SK-N-SH (cell line): ENCODE data around the gene CDH15. TPM values are rescaled to one million over a fixed set of nuclear protein-coding genes. Genes with fewer than 3 reads are reported as not detected.

Experiments
- CTCF ChIA-PET: fragments of 300-600, 350-600 bp; formaldehyde crosslinking; extraction: SDS; loops from one replicate; lab custom pipeline; 2021; lab: Yijun Ruan, JAX
- POLR2A ChIA-PET: fragments of 350-600 bp; sonication (Branson Sonifier 250); formaldehyde crosslinking; extraction: SDS; loops from one replicate; lab custom pipeline; 2020; ENCODE audit warnings: antibody characterized with exemption, inconsistent platforms; lab: Yijun Ruan, JAX
- DNase-seq: peaks from one replicate; pipeline ENCODE4 v3.0.0; 2012
- H2AFZ ChIP-seq: fragments of 200-600 bp; sonication (generic); 2 replicates; pipeline ENCODE4 v1.8.1; 2016; ENCODE audit warnings: antibody characterized with exemption, mild to moderate bottlenecking, low read depth
- H3F3A ChIP-seq: fragments of 200-600 bp; sonication (generic); replicated peaks from 2 replicates; pipeline ENCODE3; 2016; ENCODE audit warnings: antibody characterized with exemption, mild to moderate bottlenecking; ENCODE audit not compliant: insufficient read depth
- H3K27ac ChIP-seq, 2 experiments: fragments of 200-500 bp in 1 of 2; fragments of 200-600 bp in 1 of 2; sonication (Bioruptor generic) in 1 of 2; sonication (generic), shearing (Covaris generic) in 1 of 2; 2 replicates each; pipeline versions ENCODE4 v1.5.1 to v1.6.1; 2014 to 2016; ENCODE audit warnings: low read depth in 2 of 2, inconsistent platforms in 1 of 2, low read length in 1 of 2, mild to moderate bottlenecking in 1 of 2, mixed read lengths in 1 of 2
- H3K27me3 ChIP-seq: fragments of 200-600 bp; sonication (generic), shearing (Covaris generic); 2 replicates; pipeline ENCODE4 v1.6.1; 2016; ENCODE audit warnings: mixed run types; ENCODE audit not compliant: insufficient read depth
- H3K36me3 ChIP-seq, 2 experiments: fragments of 200-500 bp in 1 of 2; fragments of 200-600 bp in 1 of 2; sonication (Bioruptor generic) in 1 of 2; sonication (generic) in 1 of 2; replicated peaks in 1 of 2; 2 replicates each; pipeline versions ENCODE3 to v1.5.1; 2014 to 2016; ENCODE audit warnings: low read length in 1 of 2, mild to moderate bottlenecking in 1 of 2; ENCODE audit not compliant: insufficient read depth in 2 of 2, control insufficient read depth in 1 of 2
- H3K4me1 ChIP-seq, 2 experiments: fragments of 200-500 bp in 1 of 2; fragments of 200-600 bp in 1 of 2; sonication (Bioruptor generic) in 1 of 2; sonication (generic), shearing (Covaris generic) in 1 of 2; 2 replicates each; pipeline versions ENCODE4 v1.5.1 to v1.6.1; 2014 to 2016; ENCODE audit warnings: low read depth in 1 of 2, low read length in 1 of 2, mixed run types in 1 of 2; ENCODE audit not compliant: insufficient read depth in 2 of 2, control insufficient read depth in 1 of 2
- H3K4me2 ChIP-seq: fragments of 200-600 bp; sonication (generic), shearing (Covaris generic); 2 replicates; pipeline ENCODE4 v1.6.1; 2017; ENCODE audit warnings: mixed run types
- H3K4me3 ChIP-seq, 2 experiments: fragments of 200-500 bp in 1 of 2; fragments of 200-600 bp in 1 of 2; sonication (Bioruptor generic) in 1 of 2; sonication (generic), shearing (Covaris generic) in 1 of 2; 2 replicates each; pipeline versions ENCODE4 v1.5.1 to v1.8.1; 2014 to 2016; ENCODE audit warnings: low read depth in 2 of 2, inconsistent platforms in 1 of 2, low read length in 1 of 2, mild to moderate bottlenecking in 1 of 2, mixed read lengths in 1 of 2, moderate library complexity in 1 of 2
- H3K79me2 ChIP-seq: fragments of 200-600 bp; sonication (generic); 2 replicates; pipeline ENCODE4 v1.8.1; 2017; ENCODE audit warnings: mild to moderate bottlenecking; ENCODE audit not compliant: insufficient read depth
- H3K9ac ChIP-seq: fragments of 200-600 bp; sonication (generic); 2 replicates; pipeline ENCODE4 v1.6.1; 2017; ENCODE audit warnings: mixed run types
- H3K9me2 ChIP-seq: fragments of 200-600 bp; sonication (generic); 2 replicates; pipeline ENCODE4 v1.6.1; 2017; ENCODE audit warnings: mixed run types
- H3K9me3 ChIP-seq: fragments of 200-600 bp; sonication (generic); 2 replicates; pipeline ENCODE4 v1.6.1; 2017; ENCODE audit warnings: mixed run types, mild to moderate bottlenecking, moderate library complexity
- H4K20me1 ChIP-seq: fragments of 200-600 bp; sonication (generic); 2 replicates; pipeline ENCODE4 v1.6.1; 2017; ENCODE audit warnings: mild to moderate bottlenecking, mixed run types; ENCODE audit not compliant: insufficient read depth
- FOXJ3 ChIP-seq: sonication (generic); formaldehyde crosslinking; IDR thresholded peaks from 2 replicates; pipeline ENCODE4 v1.5.1; 2020; ENCODE audit warnings: mild to moderate bottlenecking, missing genetic modification reagents
- JUND ChIP-seq: IDR thresholded peaks from 2 replicates; pipeline ENCODE4 v1.4.0; 2012
- MEF2A ChIP-seq: IDR thresholded peaks from 2 replicates; pipeline ENCODE4 v1.4.0; 2012; ENCODE audit warnings: low read depth, borderline replicate concordance
- MXI1 ChIP-seq: IDR thresholded peaks from 2 replicates; pipeline ENCODE4 v1.6.1; 2012; ENCODE audit warnings: mild to moderate bottlenecking, low read depth, low read length, improper control_type of control experiment
- NFIC ChIP-seq: IDR thresholded peaks from 2 replicates; pipeline ENCODE4 v1.4.0; 2012; ENCODE audit warnings: borderline replicate concordance
- NRF1 ChIP-seq: IDR thresholded peaks from 2 replicates; pipeline ENCODE4 v1.6.1; 2012; ENCODE audit warnings: low read depth, mild to moderate bottlenecking, low read length
- POLR2AphosphoS5 ChIP-seq: IDR thresholded peaks from 2 replicates; pipeline ENCODE4 v1.6.1; 2012; ENCODE audit warnings: low read depth, low read length
- RAD21 ChIP-seq: IDR thresholded peaks from 2 replicates; pipeline ENCODE4 v1.6.1; 2012; ENCODE audit warnings: mild to moderate bottlenecking, low read length
- RCOR1 ChIP-seq: fragments of 150-350 bp; IDR thresholded peaks from 2 replicates; pipeline ENCODE4 v1.6.1; 2017; ENCODE audit warnings: antibody characterized with exemption, low read length
- RFX5 ChIP-seq: IDR thresholded peaks from 2 replicates; pipeline ENCODE4 v1.6.1; 2012; ENCODE audit warnings: mild to moderate bottlenecking, improper control_type of control experiment, low read length
- SIN3A ChIP-seq: IDR thresholded peaks from 2 replicates; pipeline ENCODE4 v1.6.1; 2012; ENCODE audit warnings: low read depth, mild to moderate bottlenecking, low read length, moderate library complexity, borderline replicate concordance
- SMC3 ChIP-seq: IDR thresholded peaks from 2 replicates; pipeline ENCODE4 v1.6.1; 2012; ENCODE audit warnings: low read depth, low read length, improper control_type of control experiment
- YY1 ChIP-seq: IDR thresholded peaks from 2 replicates; pipeline ENCODE4 v1.4.0; 2012; ENCODE audit warnings: low read depth, mild to moderate bottlenecking
- ZBTB33 ChIP-seq: IDR thresholded peaks from 2 replicates; pipeline ENCODE4 v1.4.0; 2012; ENCODE audit warnings: low read depth, borderline replicate concordance
- WGBS: methylation state at CpG from one replicate; pipeline ENCODE4 v1.1.6; 2017; ENCODE audit warnings: low lambda C conversion rate; 5-methylcytosine and 5-hydroxymethylcytosine counted together
- polyA plus RNA-seq, 3 experiments: library from polyadenylated mRNA; depleted of rRNA; stranded (reverse); fragments of >200 nt; gene quantifications; 2 replicates each; pipeline ENCODE4 v1.2.3, GENCODE V29; 2012
- TF ChIP-seq, protein P1 (sequence below): fragments of 150-350 bp; IDR thresholded peaks from 2 replicates; pipeline ENCODE4 v1.6.1; 2016; ENCODE audit warnings: mild to moderate bottlenecking, low read depth, low read length
- TF ChIP-seq, protein P2 (sequence below): IDR thresholded peaks from 2 replicates; pipeline ENCODE4 v1.6.1; 2012; ENCODE audit warnings: mild to moderate bottlenecking, low read depth, low read length, moderate library complexity

CDH15 gene
- polyA plus RNA-seq, 1 of the 3 experiments (the other 2 are of a cell fraction) = 0.03 TPM

GRCh38 chr16:89195521-89196171, 24.1 kb downstream of the CDH15 start:
- CTCF ChIA-PET = no interaction called here

More at GRCh38 chr16:89195521-89196171, 24.1 kb downstream of the CDH15 start:
- no peak for DNase-seq
- Histone ChIP-seq H3K27ac (no peak overlapping the region), H3K4me3 (no peak overlapping the region), H3K9me2 (no peaks in the 10 kb centered on the region), H2AFZ (no peak overlapping the region), H3K9me3 (no peaks in the 10 kb centered on the region), H3K4me1 (peaks cover 0 to 15% of the 10 kb centered on the region in 2 experiments; a peak in 1 of 4 replicates), H3K9ac (no peak overlapping the region), H3K4me2 (no peak overlapping the region), H3K79me2 (no peaks in the 10 kb centered on the region), H4K20me1 (no peaks in the 10 kb centered on the region), H3K27me3 (peaks cover 12% of the 10 kb centered on the region), H3F3A (peaks cover 3% of the 10 kb centered on the region), H3K36me3 (no peaks in the 10 kb centered on the region)
- WGBS = 69% methylated on average over 9 of the region's 21 CpGs
- TF ChIP-seq, protein P1, sequence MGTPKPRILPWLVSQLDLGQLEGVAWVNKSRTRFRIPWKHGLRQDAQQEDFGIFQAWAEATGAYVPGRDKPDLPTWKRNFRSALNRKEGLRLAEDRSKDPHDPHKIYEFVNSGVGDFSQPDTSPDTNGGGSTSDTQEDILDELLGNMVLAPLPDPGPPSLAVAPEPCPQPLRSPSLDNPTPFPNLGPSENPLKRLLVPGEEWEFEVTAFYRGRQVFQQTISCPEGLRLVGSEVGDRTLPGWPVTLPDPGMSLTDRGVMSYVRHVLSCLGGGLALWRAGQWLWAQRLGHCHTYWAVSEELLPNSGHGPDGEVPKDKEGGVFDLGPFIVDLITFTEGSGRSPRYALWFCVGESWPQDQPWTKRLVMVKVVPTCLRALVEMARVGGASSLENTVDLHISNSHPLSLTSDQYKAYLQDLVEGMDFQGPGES = no peak
- TF ChIP-seq RFX5 (no peak), MEF2A (no peak), NRF1 (no peak), SMC3 (no peak), ZBTB33 (no peak), SIN3A (no peak), MXI1 (no peak), JUND (no peak), POLR2AphosphoS5 (no peak), NFIC (no peak), RAD21 (no peak), FOXJ3 (CRISPR knock-in tag) (no peak), RCOR1 (no peak), YY1 (no peak)
- TF ChIP-seq, protein P2, sequence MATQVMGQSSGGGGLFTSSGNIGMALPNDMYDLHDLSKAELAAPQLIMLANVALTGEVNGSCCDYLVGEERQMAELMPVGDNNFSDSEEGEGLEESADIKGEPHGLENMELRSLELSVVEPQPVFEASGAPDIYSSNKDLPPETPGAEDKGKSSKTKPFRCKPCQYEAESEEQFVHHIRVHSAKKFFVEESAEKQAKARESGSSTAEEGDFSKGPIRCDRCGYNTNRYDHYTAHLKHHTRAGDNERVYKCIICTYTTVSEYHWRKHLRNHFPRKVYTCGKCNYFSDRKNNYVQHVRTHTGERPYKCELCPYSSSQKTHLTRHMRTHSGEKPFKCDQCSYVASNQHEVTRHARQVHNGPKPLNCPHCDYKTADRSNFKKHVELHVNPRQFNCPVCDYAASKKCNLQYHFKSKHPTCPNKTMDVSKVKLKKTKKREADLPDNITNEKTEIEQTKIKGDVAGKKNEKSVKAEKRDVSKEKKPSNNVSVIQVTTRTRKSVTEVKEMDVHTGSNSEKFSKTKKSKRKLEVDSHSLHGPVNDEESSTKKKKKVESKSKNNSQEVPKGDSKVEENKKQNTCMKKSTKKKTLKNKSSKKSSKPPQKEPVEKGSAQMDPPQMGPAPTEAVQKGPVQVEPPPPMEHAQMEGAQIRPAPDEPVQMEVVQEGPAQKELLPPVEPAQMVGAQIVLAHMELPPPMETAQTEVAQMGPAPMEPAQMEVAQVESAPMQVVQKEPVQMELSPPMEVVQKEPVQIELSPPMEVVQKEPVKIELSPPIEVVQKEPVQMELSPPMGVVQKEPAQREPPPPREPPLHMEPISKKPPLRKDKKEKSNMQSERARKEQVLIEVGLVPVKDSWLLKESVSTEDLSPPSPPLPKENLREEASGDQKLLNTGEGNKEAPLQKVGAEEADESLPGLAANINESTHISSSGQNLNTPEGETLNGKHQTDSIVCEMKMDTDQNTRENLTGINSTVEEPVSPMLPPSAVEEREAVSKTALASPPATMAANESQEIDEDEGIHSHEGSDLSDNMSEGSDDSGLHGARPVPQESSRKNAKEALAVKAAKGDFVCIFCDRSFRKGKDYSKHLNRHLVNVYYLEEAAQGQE = no peak
- POLR2A ChIA-PET = no interaction called here
